HG02973 (cell line): ENCODE results near the gene HLA-G.
"Not testable (repeated sequence)": the region's sequence is repeated elsewhere in the genome, so short reads cannot be mapped to it uniquely, and the experiment has no call there.

ENCODE experiments used
- ATAC-seq: cut with Tn5 transposase; IDR thresholded peaks from one replicate; pipeline ENCODE4 v1.9.1; 2021; ENCODE audit warnings: moderate library complexity; ENCODE audit not compliant: unreplicated experiment

The HLA-G gene

GRCh38 chr6:29864037-29864810, 36.6 kb downstream of the HLA-G start:
- no peak for ATAC-seq

GRCh38 chr6:29865631-29866030, 38.0 kb downstream of the HLA-G start:
- ATAC-seq: no peak

- ATAC-seq: no peak
Measured at GRCh38 chr6:29870104-29870503, 42.5 kb downstream of the HLA-G start.

- ATAC-seq: no peak
Measured at GRCh38 chr6:29872791-29873190, 45.2 kb downstream of the HLA-G start.

GRCh38 chr6:29875257-29875656, 47.6 kb downstream of the HLA-G start:
- ATAC-seq: no peak

- not testable (repeated sequence) for ATAC-seq
Measured at GRCh38 chr6:29875734-29876133, 48.1 kb downstream of the HLA-G start.
